A673 (cell line): Measurements from ENCODE around the gene NR2C2.

Source experiments
- EZH2 ChIP-seq: fragments of 200-600 bp; sonication (generic); IDR thresholded peaks from 2 replicates; pipeline ENCODE4 v1.6.1; 2017; ENCODE audit warnings: borderline replicate concordance, low read depth, mild to moderate bottlenecking, mixed read lengths, antibody characterized with exemption, low read length; ENCODE audit not compliant: poor library complexity, severe bottlenecking
- TF ChIP-seq, protein P1 (sequence below): fragments of 300-800, 200-600 bp; sonication (generic); conservative IDR thresholded peaks from 2 replicates; pipeline ENCODE4 v1.5.1; 2017; ENCODE audit warnings: low read depth, mild to moderate bottlenecking, antibody characterized with exemption, low read length, moderate library complexity, mixed read lengths

DNA sequence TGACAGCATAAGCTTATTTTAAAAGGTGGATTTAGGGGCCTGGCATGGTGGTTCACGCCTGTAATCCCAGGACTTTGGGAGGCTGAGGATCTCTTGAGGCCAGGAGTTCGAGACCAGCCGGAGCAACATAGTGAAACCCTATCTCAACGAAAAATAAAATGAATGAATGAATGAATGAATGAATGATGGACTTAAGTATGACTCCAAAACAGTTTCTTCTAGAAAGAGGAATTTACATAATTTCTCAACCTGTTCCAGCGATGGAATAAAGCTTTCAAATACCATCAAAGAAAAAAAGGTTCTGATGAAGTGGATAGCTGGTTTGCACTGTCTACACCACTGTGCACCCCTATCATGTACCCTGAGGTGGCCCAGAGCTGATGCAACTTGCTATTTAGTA lies 20.1 kb upstream of the NR2C2 start:
- TF ChIP-seq, protein P1, sequence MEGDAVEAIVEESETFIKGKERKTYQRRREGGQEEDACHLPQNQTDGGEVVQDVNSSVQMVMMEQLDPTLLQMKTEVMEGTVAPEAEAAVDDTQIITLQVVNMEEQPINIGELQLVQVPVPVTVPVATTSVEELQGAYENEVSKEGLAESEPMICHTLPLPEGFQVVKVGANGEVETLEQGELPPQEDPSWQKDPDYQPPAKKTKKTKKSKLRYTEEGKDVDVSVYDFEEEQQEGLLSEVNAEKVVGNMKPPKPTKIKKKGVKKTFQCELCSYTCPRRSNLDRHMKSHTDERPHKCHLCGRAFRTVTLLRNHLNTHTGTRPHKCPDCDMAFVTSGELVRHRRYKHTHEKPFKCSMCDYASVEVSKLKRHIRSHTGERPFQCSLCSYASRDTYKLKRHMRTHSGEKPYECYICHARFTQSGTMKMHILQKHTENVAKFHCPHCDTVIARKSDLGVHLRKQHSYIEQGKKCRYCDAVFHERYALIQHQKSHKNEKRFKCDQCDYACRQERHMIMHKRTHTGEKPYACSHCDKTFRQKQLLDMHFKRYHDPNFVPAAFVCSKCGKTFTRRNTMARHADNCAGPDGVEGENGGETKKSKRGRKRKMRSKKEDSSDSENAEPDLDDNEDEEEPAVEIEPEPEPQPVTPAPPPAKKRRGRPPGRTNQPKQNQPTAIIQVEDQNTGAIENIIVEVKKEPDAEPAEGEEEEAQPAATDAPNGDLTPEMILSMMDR: no peak
- no peak for TF ChIP-seq EZH2
